ENCODE results near the gene BAIAP2L2.

The BAIAP2L2 gene

GRCh38 chr22:38088629-38089473, 21.6 kb downstream of the BAIAP2L2 start:
- peak overlapping the region; percentile 97 for H2AK5ac ChIP-seq (ENCODE audit: low read depth, low read length)
- H3K4ac ChIP-seq (ENCODE audit: low read length) = no peak overlapping the region
- no peaks in the 10 kb centered on the region for H3K9me3 ChIP-seq (replicated peaks in 1 of 2; ENCODE audit: control insufficient read depth in 2 of 2, insufficient read depth in 1 of 2, low read depth in 1 of 2, low read length in 2 of 2)
- H4K91ac ChIP-seq (ENCODE audit: low read depth, low read length, poor library complexity) = no peak overlapping the region
- no peak overlapping the region for H3K9ac ChIP-seq (ENCODE audit: low read depth, low read length, poor library complexity)
- no peak overlapping the region for H3K14ac ChIP-seq (ENCODE audit: low read length)
- H2BK15ac ChIP-seq (ENCODE audit: low read length) = peak overlapping the region; percentile 93
- H2BK5ac ChIP-seq (ENCODE audit: low read length) = peak overlapping the region; percentile 75
- H3K36me3 ChIP-seq (replicated peaks in 1 of 2; ENCODE audit: control insufficient read depth in 2 of 2, insufficient read depth in 2 of 2, low read length in 2 of 2) = peaks cover 0 to 2% of the 10 kb centered on the region in 2 donors
- peak overlapping the region; percentile 92 for H3K18ac ChIP-seq (ENCODE audit: low read length)
- H2BK12ac ChIP-seq (ENCODE audit: low read length) = peak overlapping the region; percentile 93
- H3K4me3 ChIP-seq (ENCODE audit: low read length in 2 of 2) = peak overlapping the region in 1 of 2 donors; percentile 26
- no peak for DNase-seq (ENCODE audit: low spot score)
- peak overlapping the region; percentile 73 for H2BK120ac ChIP-seq (ENCODE audit: low read depth, low read length)
- H3K4me1 ChIP-seq (ENCODE audit: control insufficient read depth in 2 of 2, insufficient read depth in 1 of 2, low read depth in 1 of 2, low read length in 2 of 2) = peaks cover 8 to 38% of the 10 kb centered on the region in 2 donors
- no peaks in the 10 kb centered on the region for H3K79me1 ChIP-seq (ENCODE audit: low read depth, low read length)
- peak overlapping the region; percentile 69 for H3K4me2 ChIP-seq (ENCODE audit: insufficient read depth, low read length, poor library complexity, severe bottlenecking)
- H4K8ac ChIP-seq (ENCODE audit: low read depth, low read length) = peak overlapping the region; percentile 82
- peak overlapping the region; percentile 44 for H3K23ac ChIP-seq (ENCODE audit: low read depth, low read length, poor library complexity)
- H3K27ac ChIP-seq (replicated peaks; ENCODE audit: low read length) = no peak overlapping the region
- peaks cover 0 to 9% (median 0%) of the 10 kb centered on the region in 3 experiments for H3K27me3 ChIP-seq (ENCODE audit: control insufficient read depth in 3 of 3, insufficient read depth in 3 of 3, low read depth in 1 of 3, low read length in 3 of 3)
- whole genome bisulfite sequencing, 2 donors (ENCODE audit: extremely low coverage in 2 of 2, insufficient read length in 2 of 2, insufficient replicate concordance in 1 of 2) = no CpG with 5 or more reads among the region's 85 CpGs
- H2AFZ ChIP-seq (ENCODE audit: low read length) = no peak overlapping the region

GRCh38 chr22:38087855-38088254, 22.6 kb downstream of the BAIAP2L2 start:
- Histone ChIP-seq H3K4me2 (ENCODE audit: insufficient read depth, low read length, poor library complexity, severe bottlenecking) (no peak overlapping the region), H3K79me1 (ENCODE audit: low read depth, low read length) (no peaks in the 10 kb centered on the region), H2AFZ (ENCODE audit: low read length) (no peak overlapping the region), H3K36me3 (replicated peaks in 1 of 2; ENCODE audit: control insufficient read depth in 2 of 2, insufficient read depth in 2 of 2, low read length in 2 of 2) (peaks cover 0 to 2% of the 10 kb centered on the region in 2 donors), H2AK5ac (ENCODE audit: low read depth, low read length) (peak overlapping the region; percentile 97), H3K18ac (ENCODE audit: low read length) (peak overlapping the region; percentile 91), H2BK5ac (ENCODE audit: low read length) (peak overlapping the region; percentile 75), H4K8ac (ENCODE audit: low read depth, low read length) (no peak overlapping the region), H3K27me3 (ENCODE audit: control insufficient read depth in 3 of 3, insufficient read depth in 3 of 3, low read depth in 1 of 3, low read length in 3 of 3) (peaks cover 0 to 11% (median 0%) of the 10 kb centered on the region in 3 experiments), H3K4me3 (ENCODE audit: low read length in 2 of 2) (no peak overlapping the region), H2BK12ac (ENCODE audit: low read length) (peak overlapping the region; percentile 93), H3K4me1 (ENCODE audit: control insufficient read depth in 2 of 2, insufficient read depth in 1 of 2, low read depth in 1 of 2, low read length in 2 of 2) (peaks cover 10 to 48% of the 10 kb centered on the region in 2 donors), H3K14ac (ENCODE audit: low read length) (no peak overlapping the region), H3K4ac (ENCODE audit: low read length) (peak overlapping the region; percentile 57), H2BK15ac (ENCODE audit: low read length) (peak overlapping the region; percentile 70), H4K91ac (ENCODE audit: low read depth, low read length, poor library complexity) (no peak overlapping the region), H3K23ac (ENCODE audit: low read depth, low read length, poor library complexity) (no peak overlapping the region), H3K9me3 (replicated peaks in 1 of 2; ENCODE audit: control insufficient read depth in 2 of 2, insufficient read depth in 1 of 2, low read depth in 1 of 2, low read length in 2 of 2) (no peaks in the 10 kb centered on the region), H3K27ac (replicated peaks; ENCODE audit: low read length) (no peak overlapping the region), H3K9ac (ENCODE audit: low read depth, low read length, poor library complexity) (peak overlapping the region; percentile 13), H2BK120ac (ENCODE audit: low read depth, low read length) (peak overlapping the region; percentile 73)
- WGBS, 2 donors (ENCODE audit: extremely low coverage in 2 of 2, insufficient read length in 2 of 2, insufficient replicate concordance in 1 of 2) = no CpG with 5 or more reads among the region's 12 CpGs
- DNase-seq (ENCODE audit: low spot score) = no peak

- H3K4me3 ChIP-seq (ENCODE audit: low read length in 2 of 2) = no peak overlapping the region
- H3K36me3 ChIP-seq (replicated peaks in 1 of 2; ENCODE audit: control insufficient read depth in 2 of 2, insufficient read depth in 2 of 2, low read length in 2 of 2) = peaks cover 0 to 2% of the 10 kb centered on the region in 2 donors
- no peak overlapping the region for H2BK120ac ChIP-seq (ENCODE audit: low read depth, low read length)
- H2BK15ac ChIP-seq (ENCODE audit: low read length) = no peak overlapping the region
- no peak overlapping the region for H3K9ac ChIP-seq (ENCODE audit: low read depth, low read length, poor library complexity)
- no peak overlapping the region for H3K27ac ChIP-seq (replicated peaks; ENCODE audit: low read length)
- peak overlapping the region; percentile 73 for H2BK12ac ChIP-seq (ENCODE audit: low read length)
- H2AK5ac ChIP-seq (ENCODE audit: low read depth, low read length) = no peak overlapping the region
- H3K9me3 ChIP-seq (replicated peaks in 1 of 2; ENCODE audit: control insufficient read depth in 2 of 2, insufficient read depth in 1 of 2, low read depth in 1 of 2, low read length in 2 of 2) = no peaks in the 10 kb centered on the region
- no peak overlapping the region for H4K8ac ChIP-seq (ENCODE audit: low read depth, low read length)
- peak overlapping the region; percentile 80 for H3K23ac ChIP-seq (ENCODE audit: low read depth, low read length, poor library complexity)
- H3K4ac ChIP-seq (ENCODE audit: low read length) = no peak overlapping the region
- H3K79me1 ChIP-seq (ENCODE audit: low read depth, low read length) = peaks cover 2% of the 10 kb centered on the region
- H3K18ac ChIP-seq (ENCODE audit: low read length) = peak overlapping the region; percentile 76
- no peak overlapping the region for H4K91ac ChIP-seq (ENCODE audit: low read depth, low read length, poor library complexity)
- H2BK5ac ChIP-seq (ENCODE audit: low read length) = no peak overlapping the region
- H3K27me3 ChIP-seq (ENCODE audit: control insufficient read depth in 3 of 3, insufficient read depth in 3 of 3, low read depth in 1 of 3, low read length in 3 of 3) = peaks cover 0 to 19% (median 0%) of the 10 kb centered on the region in 3 experiments
- no peak overlapping the region for H3K4me2 ChIP-seq (ENCODE audit: insufficient read depth, low read length, poor library complexity, severe bottlenecking)
- H3K4me1 ChIP-seq (ENCODE audit: control insufficient read depth in 2 of 2, insufficient read depth in 1 of 2, low read depth in 1 of 2, low read length in 2 of 2) = peaks cover 10 to 54% of the 10 kb centered on the region in 2 donors
- WGBS, 2 donors (ENCODE audit: extremely low coverage in 2 of 2, insufficient read length in 2 of 2, insufficient replicate concordance in 1 of 2) = no CpG with 5 or more reads among the region's 13 CpGs
- no peak overlapping the region for H2AFZ ChIP-seq (ENCODE audit: low read length)
- no peak for DNase-seq (ENCODE audit: low spot score)
- no peak overlapping the region for H3K14ac ChIP-seq (ENCODE audit: low read length)
These were observed 23.5 kb downstream of the BAIAP2L2 start for GRCh38 chr22:38086942-38087341.

All from neuronal stem cell (in vitro differentiated cells).